ENCODE measurements around the gene VSIR. TPM values are rescaled to one million over a fixed set of nuclear protein-coding genes. Genes with fewer than 3 reads are reported as not detected.

The VSIR gene
- total RNA-seq, 4 donors from 2014 or later: 20.0 to 27.2 (median 21.3) TPM

- Histone ChIP-seq H3K27ac (no peak overlapping the region), H3K4me1 (no peaks in the 10 kb centered on the region), H3K27me3 (no peaks in the 10 kb centered on the region), H3K4me3 (replicated peaks in 1 of 3) (no peak overlapping the region), H3K36me3 (no peaks in the 10 kb centered on the region), H3K9me3 (no peaks in the 10 kb centered on the region)
- intact Hi-C loops (cut with DNase I): no loop called here
- TF ChIP-seq CTCF (IDR thresholded peaks at IDR 0.05) (no peak), POLR2A (IDR thresholded peaks at IDR 0.05) (no peak)
- 77 to 79% methylated on average over 14 to 15 of the region's 17 CpGs for WGBS, 2 donors
- no peak for DNase-seq
Observed at GRCh38 chr10:71790749-71791440, 17.6 kb upstream of the VSIR start.

GRCh38 chr10:71789871-71790270, 16.6 kb upstream of the VSIR start:
- intact Hi-C loops (cut with DNase I): no loop called here
- H3K4me3 ChIP-seq (replicated peaks in 1 of 3): no peak overlapping the region
- no peaks in the 10 kb centered on the region for H3K9me3 ChIP-seq
- no peaks in the 10 kb centered on the region for H3K4me1 ChIP-seq
- TF ChIP-seq POLR2A (IDR thresholded peaks at IDR 0.05) (no peak), CTCF (IDR thresholded peaks at IDR 0.05) (no peak)
- H3K27me3 ChIP-seq: no peaks in the 10 kb centered on the region
- 83% methylated on average over 7 of the region's 10 CpGs; no CpG with 5 or more reads in 1 of the 2 donors for WGBS, 2 donors
- H3K36me3 ChIP-seq: no peaks in the 10 kb centered on the region
- no peak for DNase-seq
- no peak overlapping the region for H3K27ac ChIP-seq

GRCh38 chr10:71788954-71789353, 15.6 kb upstream of the VSIR start:
- no peak for DNase-seq
- Histone ChIP-seq H3K4me3 (replicated peaks in 1 of 3) (no peak overlapping the region), H3K4me1 (no peaks in the 10 kb centered on the region), H3K9me3 (no peaks in the 10 kb centered on the region), H3K27me3 (no peaks in the 10 kb centered on the region), H3K36me3 (no peaks in the 10 kb centered on the region), H3K27ac (no peak overlapping the region)
- no peak for TF ChIP-seq POLR2A (IDR thresholded peaks at IDR 0.05)
- no peak for TF ChIP-seq CTCF (IDR thresholded peaks at IDR 0.05)
- intact Hi-C loops (cut with DNase I): no loop called here
- WGBS, 2 donors: 76 to 90% methylated on average over 8 of the region's 8 CpGs

- H3K9me3 ChIP-seq: no peaks in the 10 kb centered on the region
- H3K36me3 ChIP-seq: no peaks in the 10 kb centered on the region
- H3K27ac ChIP-seq: no peak overlapping the region
- no peaks in the 10 kb centered on the region for H3K27me3 ChIP-seq
- no peaks in the 10 kb centered on the region for H3K4me1 ChIP-seq
- 90 to 91% methylated on average over 18 of the region's 18 CpGs for WGBS, 2 donors
- intact Hi-C loops (cut with DNase I): no loop called here
- TF ChIP-seq CTCF (IDR thresholded peaks at IDR 0.05) (no peak), POLR2A (IDR thresholded peaks at IDR 0.05) (no peak)
- DNase-seq: no peak
- no peak overlapping the region for H3K4me3 ChIP-seq (replicated peaks in 1 of 3)
Observed at GRCh38 chr10:71784679-71785272, 11.5 kb upstream of the VSIR start.

- no peaks in the 10 kb centered on the region for H3K4me1 ChIP-seq
- no peaks in the 10 kb centered on the region for H3K9me3 ChIP-seq
- no peaks in the 10 kb centered on the region for H3K27me3 ChIP-seq
- no peak overlapping the region for H3K27ac ChIP-seq
- H3K4me3 ChIP-seq (replicated peaks in 1 of 3): no peak overlapping the region
- intact Hi-C loops (cut with DNase I): no loop called here
- WGBS, 2 donors: 68 to 72% methylated on average over 14 to 17 of the region's 17 CpGs
- DNase-seq: no peak
- no peaks in the 10 kb centered on the region for H3K36me3 ChIP-seq
- no peak for TF ChIP-seq CTCF (IDR thresholded peaks at IDR 0.05)
- no peak for TF ChIP-seq POLR2A (IDR thresholded peaks at IDR 0.05)
Observed at GRCh38 chr10:71783917-71784678, 10.8 kb upstream of the VSIR start.
